ENCODE measurements around the gene SUSD6.
A peak's percentile ranks its signal among the peaks of the same experiment; 100 is the strongest.
"Not testable (repeated sequence)": the region's sequence is repeated elsewhere in the genome, so short reads cannot be mapped to it uniquely, and the experiment has no call there.

The SUSD6 gene

DNA sequence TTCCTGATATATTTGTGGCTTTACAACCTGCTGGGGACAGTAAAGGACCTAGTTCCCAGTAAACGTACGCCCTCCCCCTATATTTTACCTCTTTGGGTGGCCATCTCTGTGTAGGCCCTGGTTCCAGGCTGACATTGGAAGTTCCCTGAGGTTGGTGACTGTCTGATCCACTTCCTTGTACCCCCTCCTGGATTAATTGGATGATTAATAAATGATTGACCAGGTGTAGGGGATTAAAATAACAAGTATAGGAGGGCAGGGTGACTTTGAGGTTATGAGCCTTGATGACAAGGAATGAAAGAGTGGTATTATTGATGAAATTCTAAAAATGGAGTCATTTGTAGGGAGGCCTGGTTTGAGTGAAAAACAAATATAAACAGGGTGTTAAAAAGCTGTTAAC is 9.6 kb downstream of the SUSD6 start:
- DNase-seq (ENCODE audit: low spot score): no peak

DNA sequence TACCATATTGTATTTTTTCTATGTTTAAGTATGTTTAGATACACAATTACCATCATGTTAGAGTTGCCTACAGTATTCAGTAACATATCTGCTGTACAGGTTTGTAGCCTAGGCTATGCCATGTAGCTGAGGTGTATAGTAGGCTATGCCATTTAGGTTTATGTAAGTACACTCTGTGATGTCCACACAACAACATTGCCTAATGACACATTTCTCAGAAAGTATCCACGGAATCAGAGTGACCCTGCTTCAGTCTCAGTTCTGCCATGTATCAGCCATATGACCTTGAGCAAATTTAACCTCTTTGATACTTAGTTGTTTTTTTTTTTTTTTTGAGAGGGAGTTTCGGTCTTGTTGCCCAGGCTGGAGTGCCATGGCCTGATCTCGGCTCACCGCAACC is 12.7 kb downstream of the SUSD6 start:
- no peak for DNase-seq (ENCODE audit: low spot score)

- peak; percentile 34 for DNase-seq (ENCODE audit: low spot score)
Observed at GRCh38 chr14:69625299-69626131, 14.1 kb downstream of the SUSD6 start.

DNA sequence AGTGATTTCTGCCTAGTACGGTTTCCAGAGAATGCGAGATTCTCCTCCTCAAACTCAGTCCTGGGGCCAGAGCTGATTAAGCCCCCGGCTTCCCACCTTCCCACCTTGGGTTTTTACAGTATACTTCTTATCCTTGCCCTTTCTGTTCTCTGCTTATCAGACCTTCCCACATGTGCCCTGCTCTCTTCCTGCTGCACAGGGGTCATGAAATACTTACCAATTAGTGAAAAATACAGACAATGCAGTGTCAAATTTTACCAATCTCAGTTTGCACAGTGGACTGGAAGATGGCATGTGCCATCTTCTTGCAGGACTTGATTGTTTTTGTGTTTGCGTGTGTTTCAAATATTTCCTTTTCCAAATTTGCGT is 14.7 kb downstream of the SUSD6 start:
- peak; percentile 36 for DNase-seq (ENCODE audit: low spot score)

GRCh38 chr14:69629225-69630127 is 18.1 kb downstream of the SUSD6 start:
- no peak for DNase-seq (ENCODE audit: low spot score)

GRCh38 chr14:69630360-69630759 is 19.0 kb downstream of the SUSD6 start:
- DNase-seq (ENCODE audit: low spot score): no peak

GRCh38 chr14:69631509-69631908 is 20.1 kb downstream of the SUSD6 start:
- no peak for DNase-seq (ENCODE audit: low spot score)

- no peak for DNase-seq (ENCODE audit: low spot score)
Observed at GRCh38 chr14:69632164-69632563, 20.8 kb downstream of the SUSD6 start.

DNA sequence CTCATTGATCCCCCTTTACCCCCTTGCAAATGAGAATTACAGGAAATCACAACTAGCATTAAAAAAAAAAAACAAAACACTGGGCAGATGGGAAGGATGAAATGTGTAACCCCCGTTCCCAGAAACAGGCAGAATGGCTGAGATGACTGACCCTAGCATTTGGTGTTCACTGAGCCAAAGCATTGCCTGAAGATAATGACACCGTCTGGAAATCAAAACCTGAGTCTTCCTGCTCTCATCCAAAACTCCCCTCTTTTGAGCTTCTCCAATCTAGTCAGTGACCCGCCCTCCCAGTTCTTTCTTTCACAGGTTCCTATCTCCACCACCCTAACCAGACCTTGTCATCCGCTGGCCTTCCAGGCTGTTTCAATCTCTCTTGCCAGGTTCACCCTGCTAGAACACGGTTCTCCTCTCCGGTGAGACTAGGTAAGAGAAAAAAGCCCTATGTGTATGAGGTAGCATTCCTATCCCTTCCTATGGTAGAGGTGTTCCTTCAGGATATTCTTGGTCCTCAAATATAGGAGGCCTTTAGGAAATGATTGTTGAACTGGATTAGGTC is 21.3 kb downstream of the SUSD6 start:
- DNase-seq (ENCODE audit: low spot score): no peak

DNA sequence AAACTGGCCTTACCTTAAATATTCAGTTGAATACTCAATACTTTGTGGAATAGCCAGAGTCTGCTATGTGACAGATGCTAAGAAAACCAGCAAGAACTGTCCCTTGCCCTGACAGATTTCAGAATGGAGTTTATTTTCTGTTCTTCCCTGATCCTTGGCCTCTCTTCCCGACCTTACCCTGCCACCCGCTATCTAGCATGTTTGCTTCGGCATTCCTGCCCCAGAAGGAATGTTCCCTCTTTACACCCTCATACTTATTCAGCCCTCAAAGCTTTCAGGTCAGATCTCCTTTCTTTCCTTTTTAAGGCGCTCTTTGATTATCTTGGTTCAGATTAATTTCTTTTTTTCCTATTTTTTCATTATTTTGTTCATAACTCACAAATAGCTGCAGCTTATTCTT is 21.8 kb downstream of the SUSD6 start:
- DNase-seq (ENCODE audit: low spot score): no peak

DNA sequence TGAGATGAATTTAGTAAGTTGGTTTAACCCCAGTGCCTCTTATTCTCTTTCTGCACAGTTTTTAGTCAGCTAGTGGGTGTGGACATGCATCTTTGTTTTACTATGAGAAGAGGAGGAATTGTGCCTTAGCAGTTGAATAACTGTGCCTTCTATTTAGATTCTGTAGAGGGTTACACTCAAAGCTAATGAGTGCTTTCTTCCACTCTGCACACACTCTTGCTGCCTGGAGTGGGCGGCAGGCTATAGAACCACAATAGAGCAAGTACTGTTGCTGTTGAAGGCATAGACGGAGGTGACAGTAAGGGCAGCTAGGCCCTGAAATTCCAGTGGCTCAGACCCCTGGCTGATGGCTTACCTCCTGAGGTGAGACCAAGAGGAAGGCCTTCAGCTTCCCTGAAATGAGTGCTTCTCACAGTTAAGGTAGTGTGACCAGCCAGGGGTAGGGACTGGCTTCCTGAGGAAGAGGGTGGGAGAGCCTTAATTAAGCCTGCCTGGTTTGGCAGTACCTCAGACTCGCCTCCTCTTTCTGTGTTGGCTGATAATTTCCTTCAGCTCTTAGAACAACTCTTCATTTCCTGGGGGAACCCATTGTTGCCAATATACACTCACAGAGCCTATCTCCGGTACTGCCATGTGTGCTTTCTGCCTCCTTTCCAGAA is 24.7 kb downstream of the SUSD6 start:
- DNase-seq (ENCODE audit: low spot score): no peak

DNA sequence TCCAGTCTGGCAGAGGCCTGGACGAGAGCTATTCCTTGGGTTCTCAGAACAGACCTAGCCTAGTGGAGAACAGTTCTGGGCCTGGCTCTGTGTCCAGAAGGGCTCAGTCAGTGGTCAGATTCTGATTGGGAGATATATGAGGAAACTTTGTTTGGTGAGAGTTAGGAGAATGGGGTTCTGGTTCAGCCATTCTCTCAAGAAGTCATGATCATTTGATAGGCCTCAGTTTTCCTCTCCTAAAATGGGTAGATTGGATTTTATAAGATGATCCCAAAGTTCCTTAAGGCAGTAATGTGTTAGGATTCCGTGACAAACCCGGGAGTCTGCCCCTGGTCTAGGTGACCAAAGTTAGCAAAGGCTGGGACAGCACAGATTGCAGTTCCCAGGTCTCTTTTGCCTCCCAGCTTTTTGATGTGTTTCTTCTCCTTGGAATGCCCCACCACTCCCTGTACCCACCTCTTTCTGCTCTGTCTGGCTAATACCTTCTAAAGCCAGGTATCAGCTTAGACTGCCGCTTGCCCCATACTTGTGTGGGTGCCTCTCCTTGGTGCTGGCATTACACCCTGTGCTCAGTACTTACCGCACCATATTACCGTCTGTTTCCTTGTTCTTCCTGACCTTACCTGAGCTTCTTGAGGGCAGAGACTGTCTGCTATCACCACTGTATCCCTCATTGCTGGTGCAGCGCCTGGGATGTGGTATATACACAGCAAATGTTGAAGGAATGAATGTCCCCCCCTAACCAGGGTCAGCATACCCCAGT is 25.5 kb downstream of the SUSD6 start:
- DNase-seq (ENCODE audit: low spot score): no peak

DNA sequence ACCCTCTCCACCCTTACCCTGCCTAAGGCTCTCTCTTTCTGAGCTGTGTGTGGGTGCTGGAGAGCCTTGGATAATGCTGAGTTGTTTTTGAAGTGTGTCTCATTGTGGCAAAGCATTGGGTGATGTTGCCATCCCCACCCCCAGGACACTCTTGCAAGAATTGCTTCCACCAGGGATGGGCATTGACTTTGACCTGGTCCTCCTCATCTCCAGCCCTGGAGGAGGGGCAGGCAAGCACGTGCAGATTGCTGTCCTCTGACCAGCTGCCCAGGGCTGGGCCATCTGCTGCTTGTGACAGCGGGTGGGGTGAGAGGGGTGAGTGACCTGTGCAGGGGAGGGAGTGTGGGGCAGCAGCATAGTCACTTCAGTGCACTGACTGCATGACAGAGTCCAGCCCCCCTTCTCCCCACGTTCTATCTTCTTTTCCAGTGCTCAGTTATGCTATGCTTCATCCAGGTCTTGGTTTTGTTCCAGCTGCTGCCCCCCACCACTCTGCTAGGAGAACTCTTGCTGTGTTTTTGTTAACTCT is 26.2 kb downstream of the SUSD6 start:
- no peak for DNase-seq (ENCODE audit: low spot score)

DNA sequence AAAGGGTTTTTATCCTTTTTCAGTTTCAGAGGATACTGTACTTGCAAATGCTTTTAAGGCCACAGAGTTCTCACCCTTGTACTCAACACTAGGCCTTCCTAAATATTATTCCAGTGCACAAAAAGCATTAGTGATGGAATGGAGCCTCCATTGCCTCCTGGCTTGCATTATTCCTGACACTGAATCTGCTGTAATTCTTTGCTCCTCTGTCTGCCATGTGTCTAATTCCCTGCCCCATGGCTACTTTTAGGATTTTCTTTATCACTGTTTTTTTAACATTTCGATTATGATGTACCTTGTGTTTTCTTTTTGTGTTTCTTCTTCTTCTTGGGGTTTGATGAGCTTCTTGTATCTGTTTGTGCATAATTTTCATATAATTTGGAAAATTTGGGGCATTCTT is 29.5 kb downstream of the SUSD6 start:
- DNase-seq (ENCODE audit: low spot score): no peak

DNA sequence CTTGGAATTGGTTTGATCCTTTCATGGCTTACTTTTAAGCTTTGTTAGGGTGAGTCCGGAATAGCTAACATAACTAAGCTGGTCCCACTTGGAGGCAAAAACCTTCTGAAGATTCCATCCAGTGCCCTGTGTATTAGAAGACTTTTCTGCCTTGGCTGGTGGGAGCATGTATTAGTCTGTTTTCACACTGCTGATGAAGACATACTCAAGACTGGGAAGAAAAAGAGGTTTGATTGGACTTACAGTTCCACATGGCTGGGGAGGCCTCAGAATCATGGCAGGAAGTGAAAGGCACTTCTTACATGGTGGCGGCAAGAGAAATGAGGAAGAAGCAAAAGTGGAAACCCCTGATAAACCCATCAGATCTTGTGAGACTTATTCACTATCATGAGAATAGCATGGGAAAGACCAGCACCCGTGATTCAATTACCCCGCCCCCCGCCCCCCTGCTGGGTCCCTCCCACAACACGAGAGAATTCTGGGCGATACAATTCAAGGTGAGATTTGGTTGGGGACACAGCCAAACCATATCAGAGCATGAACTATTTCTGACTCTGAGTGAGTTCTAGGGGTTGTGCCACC is 30.9 kb downstream of the SUSD6 start:
- not testable (repeated sequence) for DNase-seq (ENCODE audit: low spot score)

- DNase-seq (ENCODE audit: low spot score): peak; percentile 76
Observed at GRCh38 chr14:69643430-69644200, 32.2 kb downstream of the SUSD6 start.

DNA sequence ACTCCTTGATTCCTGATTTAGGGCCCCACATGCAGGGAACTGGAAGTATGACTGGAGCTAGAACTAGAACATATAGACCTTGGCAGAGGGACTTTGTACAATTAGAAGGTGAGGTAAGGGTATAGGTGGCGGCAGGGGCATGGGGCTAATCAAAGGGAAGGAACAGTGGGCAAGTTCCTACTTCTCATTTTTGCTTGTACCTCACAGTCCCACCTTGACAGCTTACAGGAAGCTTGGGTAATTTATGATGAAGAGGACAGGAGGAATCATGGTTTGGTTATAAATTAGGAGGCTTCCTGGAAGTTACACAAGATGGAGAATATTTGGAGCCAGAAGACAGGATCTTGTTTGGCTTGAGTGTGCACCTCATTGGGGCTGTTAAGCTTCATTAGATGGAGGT is 33.4 kb downstream of the SUSD6 start:
- no peak for DNase-seq (ENCODE audit: low spot score)

- no peak for DNase-seq (ENCODE audit: low spot score)
Observed at GRCh38 chr14:69647213-69647612, 35.8 kb downstream of the SUSD6 start.

DNA sequence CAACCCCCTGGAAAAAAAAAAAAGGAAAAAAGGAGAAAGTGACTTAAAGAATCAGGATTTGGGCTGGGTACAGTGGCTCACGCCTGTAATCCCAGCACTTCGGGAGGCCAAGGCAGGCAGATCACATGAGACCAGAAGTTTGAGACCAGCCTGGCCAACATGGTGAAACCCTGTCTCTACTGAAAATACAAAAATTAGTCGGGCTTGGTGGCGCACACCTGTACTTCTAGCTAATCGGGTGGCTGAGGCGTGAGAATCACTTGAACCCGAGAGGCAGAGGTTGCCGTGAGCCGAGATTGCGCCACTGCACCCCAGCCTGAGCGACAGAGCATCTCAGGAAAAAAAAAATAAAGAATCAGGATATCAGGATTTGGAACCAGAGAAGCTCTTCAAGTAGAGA is 36.2 kb downstream of the SUSD6 start:
- not testable (repeated sequence) for DNase-seq (ENCODE audit: low spot score)

Data from hematopoietic multipotent progenitor cell treated with erythropoietin and hydrocortisone succinate and interleukin-3 and kit ligand, for 15 days (in vitro differentiated cells).